NCI-H345 treated with DMSO at 0.1 percent for 48 hours (cell line): ENCODE data around the gene KIF3A.

Experiments
- DNase-seq: peaks from one replicate; lab custom pipeline; 2025; ENCODE audit not compliant: unreplicated experiment; lab: John Stamatoyannopoulos, UW

Gene KIF3A

GRCh38 chr5:132736853-132737833, at the start of gene KIF3A:
TSS of gene KIF3A (minus strand) at chr5:132737546. CDS start at chr5:132737419, 127 bp downstream.
- peak; percentile 92 for DNase-seq

- DNase-seq = no peak
Measured at GRCh38 chr5:132787076-132787475, 49.7 kb upstream of the KIF3A start.

- no peak for DNase-seq
Measured at GRCh38 chr5:132785864-132786263, 48.5 kb upstream of the KIF3A start.

- DNase-seq = no peak
Measured at GRCh38 chr5:132785365-132785764, 48.0 kb upstream of the KIF3A start.

GRCh38 chr5:132782101-132782500, 44.8 kb upstream of the KIF3A start:
- DNase-seq = no peak

GRCh38 chr5:132781029-132781428, 43.7 kb upstream of the KIF3A start:
- no peak for DNase-seq

- DNase-seq = no peak
Measured at GRCh38 chr5:132780577-132780976, 43.2 kb upstream of the KIF3A start.

GRCh38 chr5:132779961-132780360, 42.6 kb upstream of the KIF3A start:
- no peak for DNase-seq

GRCh38 chr5:132778856-132779255, 41.5 kb upstream of the KIF3A start:
- DNase-seq = no peak

- DNase-seq = no peak
Measured at GRCh38 chr5:132778129-132778528, 40.8 kb upstream of the KIF3A start.

- no peak for DNase-seq
Measured at GRCh38 chr5:132777209-132778069, 40.1 kb upstream of the KIF3A start, which contains the start of gene SEPTIN8. TSS of gene SEPTIN8 (minus strand) at chr5:132777239. CDS start at chr5:132777137, 102 bp downstream.

- DNase-seq = no peak
Measured at GRCh38 chr5:132776938-132777208, 39.5 kb upstream of the KIF3A start.

- no peak for DNase-seq
Measured at GRCh38 chr5:132776131-132776937, 39.0 kb upstream of the KIF3A start.

- no peak for DNase-seq
Measured at GRCh38 chr5:132775476-132775961, 38.2 kb upstream of the KIF3A start.

GRCh38 chr5:132774896-132775295, 37.5 kb upstream of the KIF3A start:
- no peak for DNase-seq

- no peak for DNase-seq
Measured at GRCh38 chr5:132774406-132774805, 37.1 kb upstream of the KIF3A start.

- DNase-seq = no peak
Measured at GRCh38 chr5:132773601-132774355, 36.4 kb upstream of the KIF3A start.

- no peak for DNase-seq
Measured at GRCh38 chr5:132773114-132773513, 35.8 kb upstream of the KIF3A start.

GRCh38 chr5:132772291-132773070, 35.1 kb upstream of the KIF3A start:
- DNase-seq = no peak
